RWPE1 (cell line): ENCODE data around the gene SEC31A.

Experiments used
- CTCF ChIA-PET: fragments of 350-600 bp; sonication (Branson Sonifier 250); formaldehyde crosslinking; extraction: SDS; loops from one replicate; lab custom pipeline; 2021; lab: Yijun Ruan, JAX
- POLR2A ChIA-PET: fragments of 400-600 bp; formaldehyde crosslinking; extraction: SDS; loops from one replicate; lab custom pipeline; 2020; ENCODE audit warnings: antibody characterized with exemption; ENCODE audit not compliant: low non-redundant PET; lab: Yijun Ruan, JAX
- DNase-seq: peaks from one replicate; pipeline ENCODE4 v3.0.0; 2012; ENCODE audit warnings: low spot score
- H3K27ac ChIP-seq: fragments of 450-650 bp; 2 replicates; pipeline ENCODE4 v1.5.1; 2017
- CTCF ChIP-seq: fragments of 450-650 bp; conservative IDR thresholded peaks from 2 replicates; pipeline ENCODE4 v1.5.1; 2017; ENCODE audit warnings: low read depth, mild to moderate bottlenecking

The SEC31A gene

GRCh38 chr4:82791179-82791578, 99.8 kb downstream of the SEC31A start:
- ChIA-PET POLR2A (no interaction called here), CTCF (interaction anchor here (0.5 to 0.6 kb wide), 3 partner anchors 69 to 197 kb away, joined by 3 to 6 read pairs (median 3); no protein-coding TSS in a partner anchor)
- no peak overlapping the region for H3K27ac ChIP-seq
- TF ChIP-seq CTCF: no peak
- DNase-seq: no peak

GRCh38 chr4:82790060-82790660, 100.8 kb downstream of the SEC31A start:
- no peak overlapping the region for H3K27ac ChIP-seq
- ChIA-PET CTCF (interaction anchor here (1.1 to 1.6 kb wide), 2 partner anchors 58 to 68 kb away, joined by 3 to 9 read pairs; no protein-coding TSS in a partner anchor), POLR2A (no interaction called here)
- no peak for TF ChIP-seq CTCF
- no peak for DNase-seq

GRCh38 chr4:82789025-82789776, 101.8 kb downstream of the SEC31A start:
- TF ChIP-seq CTCF: no peak
- DNase-seq: no peak
- no peak overlapping the region for H3K27ac ChIP-seq
- CTCF ChIA-PET: interaction anchor here (0.6 to 1.6 kb wide), 3 partner anchors 57 to 318 kb away, joined by 3 to 9 read pairs (median 3); no protein-coding TSS in a partner anchor
- POLR2A ChIA-PET: no interaction called here

- no peak for TF ChIP-seq CTCF
- no peak overlapping the region for H3K27ac ChIP-seq
- ChIA-PET POLR2A (no interaction called here), CTCF (no interaction called here)
- peak; percentile 28 for DNase-seq
Observed at GRCh38 chr4:82787342-82787741, 103.6 kb downstream of the SEC31A start.

- no peak for TF ChIP-seq CTCF
- no peak for DNase-seq
- POLR2A ChIA-PET: no interaction called here
- no peak overlapping the region for H3K27ac ChIP-seq
- CTCF ChIA-PET: no interaction called here
Observed at GRCh38 chr4:82786828-82787227, 104.1 kb downstream of the SEC31A start.

- DNase-seq: peak; percentile 87
- TF ChIP-seq CTCF: no peak
- ChIA-PET POLR2A (no interaction called here), CTCF (interaction anchor here (1.2 to 1.9 kb wide), 2 partner anchors 14 to 64 kb away, joined by 5 to 6 read pairs; no protein-coding TSS in a partner anchor)
- no peak overlapping the region for H3K27ac ChIP-seq
Observed at GRCh38 chr4:82785611-82786400, 105.1 kb downstream of the SEC31A start.
